ENCODE results near the gene FAM234A.

- TF ChIP-seq MAX (IDR thresholded peaks at IDR 0.05) (no peak), CTCF (IDR thresholded peaks at IDR 0.05; ENCODE audit: low read depth, low read length, missing input control) (no peak), EGR1 (IDR thresholded peaks at IDR 0.05; ENCODE audit: low read depth in 2 of 2) (no peak), RAD21 (IDR thresholded peaks at IDR 0.05) (no peak), HNF4A (conservative IDR thresholded peaks at IDR 0.05) (no peak), YY1 (IDR thresholded peaks at IDR 0.05) (no peak), JUND (IDR thresholded peaks at IDR 0.05) (no peak), SP1 (IDR thresholded peaks at IDR 0.05) (no peak), FOXA2 (IDR thresholded peaks at IDR 0.05) (no peak), HNF4G (IDR thresholded peaks at IDR 0.05) (no peak), TAF1 (conservative IDR thresholded peaks at IDR 0.05) (no peak)
Measured at GRCh38 chr16:306911-307370, 72.3 kb downstream of the FAM234A start.

Data from liver (tissue), 3 donors.